Tibial artery (tissue), 4 donors: ENCODE results near the gene TOB2.
"Not testable (repeated sequence)": the region's sequence is repeated elsewhere in the genome, so short reads cannot be mapped to it uniquely, and the experiment has no call there.

Experiments
- DNase-seq, 2 donors: peaks; one replicate each; pipeline ENCODE4 v3.0.0-alpha.2; 2019
- H3K27ac ChIP-seq, 2 donors: fragments of 200-600 bp; sonication (generic) in 1 of 2; 1 replicate in 1 of 2; 2 replicates in 1 of 2; pipeline ENCODE4 v1.5.1; 2018 to 2019; ENCODE audit warnings: mild to moderate bottlenecking in 1 of 2
- H3K27me3 ChIP-seq, 2 donors: fragments of 200-600 bp; sonication (generic) in 1 of 2; one replicate each; pipeline versions ENCODE4 v1.5.1 to v1.6.0; 2016 to 2019
- H3K36me3 ChIP-seq, 3 donors: fragments of 200-600 bp; sonication (generic) in 2 of 3; one replicate each; pipeline ENCODE4 v1.5.1; 2016 to 2019; ENCODE audit warnings: mild to moderate bottlenecking in 2 of 3
- H3K4me1 ChIP-seq, 4 donors: fragments of 200-600 bp; sonication (generic) in 2 of 4; 1 replicate in 3 of 4; 2 replicates in 1 of 4; pipeline ENCODE4 v1.5.1; 2016 to 2019
- H3K4me3 ChIP-seq, 2 donors: fragments of 200-600 bp; sonication (generic) in 1 of 2; 1 replicate in 1 of 2; 2 replicates in 1 of 2; pipeline ENCODE4 v1.5.1; 2018 to 2019; ENCODE audit warnings: mild to moderate bottlenecking in 2 of 2
- H3K9me3 ChIP-seq, 3 donors: fragments of 200-600 bp; sonication (generic) in 1 of 3; one replicate each; pipeline ENCODE4 v1.5.1; 2016 to 2019
- CTCF ChIP-seq, 2 experiments: fragments of 200-600 bp in 1 of 2; fragments of 450-650 bp in 1 of 2; IDR thresholded peaks; one replicate each; pipeline ENCODE4 v1.5.1; 2017 to 2019; ENCODE audit warnings: antibody characterized with exemption in 2 of 2, mild to moderate bottlenecking in 1 of 2, moderate library complexity in 1 of 2
- intact Hi-C: fragments of 100-400 bp; cut with DNase I; formaldehyde crosslinking; loops from one replicate; pipeline ENCODE4 v1.15.0; 2023; ENCODE audit warnings: low total_unique reads

TOB2 gene

GRCh38 chr22:41445129-41446056 is 1.2 kb downstream of the TOB2 start:
- no peak for DNase-seq

GRCh38 chr22:41444360-41445128 is 2.1 kb downstream of the TOB2 start:
- Histone ChIP-seq H3K9me3 (no peaks in the 10 kb centered on the region), H3K4me3 (peak overlapping the region; percentile 88 to 95), H3K27me3 (no peaks in the 10 kb centered on the region), H3K27ac (peak overlapping the region; percentile 95 to 98), H3K36me3 (peaks cover 14 to 34% (median 22%) of the 10 kb centered on the region in 3 donors), H3K4me1 (peaks cover 4 to 52% (median 30%) of the 10 kb centered on the region in 4 donors)
- peak; percentile 92 to 95 for DNase-seq
- peak in 1 of 2 experiments; percentile 6 for TF ChIP-seq CTCF (IDR thresholded peaks at IDR 0.05)
- intact Hi-C loops: loop anchor here (5.0 kb wide), 1 partner anchor 38 kb away; no protein-coding TSS in a partner anchor

More at GRCh38 chr22:41445129-41446056, 1.2 kb downstream of the TOB2 start:
- intact Hi-C loops: loop anchor here (5.0 kb wide), 1 partner anchor 37 kb away; no protein-coding TSS in a partner anchor
- Histone ChIP-seq H3K9me3 (no peaks in the 10 kb centered on the region), H3K4me1 (peaks cover 4 to 44% (median 24%) of the 10 kb centered on the region in 4 donors), H3K4me3 (peak overlapping the region; percentile 88 to 95), H3K36me3 (peaks cover 14 to 30% (median 20%) of the 10 kb centered on the region in 3 donors), H3K27me3 (no peaks in the 10 kb centered on the region), H3K27ac (peak overlapping the region; percentile 95 to 98)
- TF ChIP-seq CTCF (IDR thresholded peaks at IDR 0.05): no peak

- TF ChIP-seq CTCF (IDR thresholded peaks at IDR 0.05): no peak
- peak overlapping the region in 1 of 2 donors; percentile 22 for H3K27ac ChIP-seq
- peaks cover 4 to 64% (median 39%) of the 10 kb centered on the region in 4 donors for H3K4me1 ChIP-seq
- DNase-seq: no peak
- H3K9me3 ChIP-seq: no peaks in the 10 kb centered on the region
- H3K27me3 ChIP-seq: no peaks in the 10 kb centered on the region
- intact Hi-C loops: no loop called here
- H3K4me3 ChIP-seq: peak overlapping the region in 1 of 2 donors; percentile 1
- H3K36me3 ChIP-seq: peaks cover 17 to 42% (median 32%) of the 10 kb centered on the region in 3 donors
Observed at GRCh38 chr22:41442240-41442792, 4.3 kb downstream of the TOB2 start.

- Histone ChIP-seq H3K4me1 (peaks cover 4 to 82% (median 51%) of the 10 kb centered on the region in 4 donors), H3K27ac (peak overlapping the region in 1 of 2 donors; percentile 38), H3K36me3 (peaks cover 35 to 61% (median 51%) of the 10 kb centered on the region in 3 donors)
Observed at GRCh38 chr22:41440511-41440910, 6.1 kb downstream of the TOB2 start.

GRCh38 chr22:41437198-41437597 is 9.4 kb downstream of the TOB2 start:
- no peak for DNase-seq
- peak overlapping the region in 1 of 2 donors; percentile 3 for H3K27ac ChIP-seq
- peaks cover 0 to 96% (median 56%) of the 10 kb centered on the region in 4 donors for H3K4me1 ChIP-seq
- H3K9me3 ChIP-seq: no peaks in the 10 kb centered on the region
- intact Hi-C loops: no loop called here
- no peak overlapping the region for H3K4me3 ChIP-seq
- H3K36me3 ChIP-seq: peaks cover 54 to 76% (median 69%) of the 10 kb centered on the region in 3 donors
- no peaks in the 10 kb centered on the region for H3K27me3 ChIP-seq
- no peak for TF ChIP-seq CTCF (IDR thresholded peaks at IDR 0.05)

More at GRCh38 chr22:41440511-41440910, 6.1 kb downstream of the TOB2 start:
- DNase-seq, intact Hi-C loops, H3K27me3 ChIP-seq, H3K9me3 ChIP-seq, H3K4me3 ChIP-seq: not testable (repeated sequence)
